CD8-positive, alpha-beta memory T cell (primary cell): ENCODE measurements around the gene ZNF593OS. TPM values are rescaled to one million over a fixed set of nuclear protein-coding genes. Genes with fewer than 3 reads are reported as not detected.

Experiments
- CTCF ChIA-PET: fragments of 350-600 bp; sonication (Branson Sonifier 250); formaldehyde crosslinking; loops from one replicate; lab custom pipeline; 2021; ENCODE audit warnings: antibody characterized with exemption; lab: Charles Lee
- POLR2A ChIA-PET: fragments of 350-600 bp; sonication (Branson Sonifier 250); formaldehyde crosslinking; loops from one replicate; lab custom pipeline; 2021; ENCODE audit warnings: antibody characterized with exemption; lab: Charles Lee
- DNase-seq, 5 donors: peaks; one replicate each; pipeline versions ENCODE4 v3.0.0 to v3.0.0-alpha.2; 2020 to 2022; ENCODE audit warnings: mixed read lengths in 1 of 5
- H3K27ac ChIP-seq: one replicate; pipeline ENCODE4 v1.7.0; 2013; ENCODE audit warnings: low read depth, mild to moderate bottlenecking, low read length, moderate library complexity
- H3K27me3 ChIP-seq: 2 replicates; pipeline ENCODE4 v1.7.0; 2013; ENCODE audit warnings: low read length, mild to moderate bottlenecking; ENCODE audit not compliant: insufficient read depth, poor library complexity, severe bottlenecking
- H3K36me3 ChIP-seq: 2 replicates; pipeline ENCODE4 v1.7.0; 2013; ENCODE audit warnings: mild to moderate bottlenecking, low read length, moderate library complexity; ENCODE audit not compliant: insufficient read depth
- H3K4me1 ChIP-seq: 2 replicates; pipeline ENCODE4 v1.7.0; 2013; ENCODE audit warnings: mild to moderate bottlenecking, low read length, moderate library complexity; ENCODE audit not compliant: insufficient read depth
- H3K4me3 ChIP-seq: 2 replicates; pipeline ENCODE4 v1.7.0; 2013; ENCODE audit warnings: mild to moderate bottlenecking, low read length
- H3K9me3 ChIP-seq: 2 replicates; pipeline ENCODE4 v1.7.0; 2013; ENCODE audit warnings: mild to moderate bottlenecking, low read length
- H3K27ac Mint-ChIP-seq, 8 donors: one replicate each; pipeline ENCODE4 v1.8.0; 2020 to 2021; ENCODE audit warnings: mixed read lengths in 8 of 8, mild to moderate bottlenecking in 6 of 8, inconsistent platforms in 3 of 8, moderate library complexity in 3 of 8
- H3K27me3 Mint-ChIP-seq, 2 donors: one replicate each; pipeline ENCODE4 v1.8.0; 2020 to 2021; ENCODE audit warnings: mixed read lengths in 2 of 2, mild to moderate bottlenecking in 1 of 2, moderate library complexity in 1 of 2
- H3K36me3 Mint-ChIP-seq, 3 donors: one replicate each; pipeline ENCODE4 v1.8.0; 2020 to 2021; ENCODE audit warnings: mixed read lengths in 3 of 3, inconsistent platforms in 1 of 3, mild to moderate bottlenecking in 1 of 3
- H3K4me1 Mint-ChIP-seq, 3 donors: one replicate each; pipeline ENCODE4 v1.8.0; 2020 to 2021; ENCODE audit warnings: mixed read lengths in 3 of 3, inconsistent platforms in 1 of 3, mild to moderate bottlenecking in 1 of 3
- H3K4me3 Mint-ChIP-seq, 7 donors: one replicate each; pipeline ENCODE4 v1.8.0; 2020 to 2021; ENCODE audit warnings: mixed read lengths in 7 of 7, mild to moderate bottlenecking in 6 of 7, moderate library complexity in 4 of 7, inconsistent platforms in 2 of 7
- H3K9me3 Mint-ChIP-seq, 5 donors: one replicate each; pipeline ENCODE4 v1.8.0; 2020 to 2022; ENCODE audit warnings: mixed read lengths in 5 of 5, mild to moderate bottlenecking in 3 of 5, moderate library complexity in 2 of 5, inconsistent platforms in 1 of 5
- polyA plus RNA-seq: library from polyadenylated mRNA; unstranded; fragments of 300-500 nt; fragmentation: Illumina TruSeq; gene quantifications from one replicate; pipeline ENCODE4 v1.2.3, GENCODE V29; 2021
- total RNA-seq, 2 experiments: library from RNA; stranded (reverse); gene quantifications; one replicate each; pipeline ENCODE4 v1.2.3, GENCODE V29; 2021

ZNF593OS gene
- total and polyA plus RNA-seq, 3 experiments from 2014 or later: 0.85 TPM; not detected in 2

DNA sequence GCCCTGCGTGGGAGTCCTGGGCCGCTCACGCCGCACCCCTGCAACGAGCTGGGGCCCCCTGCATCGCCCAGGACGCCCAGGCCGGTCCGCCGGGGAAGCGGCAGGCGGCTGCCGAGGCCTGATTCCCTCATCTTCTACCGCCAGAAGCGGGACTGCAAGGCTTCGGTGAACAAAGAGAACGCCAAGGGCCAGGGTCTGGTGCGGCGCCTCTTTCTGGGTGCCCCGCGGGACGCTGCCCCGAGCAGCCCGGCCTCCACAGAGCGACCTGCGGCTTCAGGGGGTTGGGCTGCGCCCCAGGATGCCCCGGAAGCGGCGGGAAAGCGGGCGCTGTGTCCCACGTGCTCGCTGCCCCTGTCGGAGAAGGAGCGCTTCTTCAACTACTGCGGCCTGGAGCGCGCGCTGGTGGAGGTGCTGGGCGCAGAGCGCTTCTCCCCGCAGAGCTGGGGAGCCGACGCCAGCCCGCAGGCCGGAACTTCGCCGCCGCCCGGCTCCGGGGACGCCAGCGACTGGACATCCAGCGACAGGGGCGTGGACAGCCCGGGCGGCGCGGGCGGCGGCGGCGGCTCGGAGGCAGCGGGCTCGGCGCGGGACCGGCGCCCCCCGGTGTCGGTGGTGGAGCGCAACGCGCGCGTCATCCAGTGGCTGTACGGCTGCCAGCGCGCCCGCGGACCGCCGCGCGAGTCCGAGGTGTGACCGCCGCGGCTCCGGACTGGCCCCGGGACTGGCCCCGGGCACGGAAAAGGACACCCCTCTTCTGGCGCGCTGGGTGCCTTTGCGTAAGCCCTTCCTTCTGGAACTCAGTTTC is 10.0 kb downstream of the ZNF593OS start:
- no peaks in the 10 kb centered on the region for H3K9me3 ChIP-seq
- peaks cover 16% of the 10 kb centered on the region for H3K4me1 ChIP-seq
- Mint-ChIP-seq H3K36me3 (no peaks in the 10 kb centered on the region), H3K27ac (no peak overlapping the region), H3K27me3 (peaks cover 43 to 46% of the 10 kb centered on the region in 2 donors), H3K4me3 (peak overlapping the region in 3 of 7 donors; percentile 43 to 62 (median 44)), H3K9me3 (peaks cover 0 to 4% (median 0%) of the 10 kb centered on the region in 5 donors), H3K4me1 (peaks cover 11 to 23% (median 13%) of the 10 kb centered on the region in 3 donors)
- ChIA-PET POLR2A (no interaction called here), CTCF (interaction anchor here (1.0 kb wide), 1 partner anchor 266 kb away, joined by 4 read pairs; no protein-coding TSS in a partner anchor)
- DNase-seq: peak in 2 of 5 donors; percentile 35 to 57
- peaks cover 13% of the 10 kb centered on the region for H3K27me3 ChIP-seq
- peak overlapping the region; percentile 16 for H3K27ac ChIP-seq
- no peaks in the 10 kb centered on the region for H3K36me3 ChIP-seq
- peak overlapping the region; percentile 26 for H3K4me3 ChIP-seq

DNA sequence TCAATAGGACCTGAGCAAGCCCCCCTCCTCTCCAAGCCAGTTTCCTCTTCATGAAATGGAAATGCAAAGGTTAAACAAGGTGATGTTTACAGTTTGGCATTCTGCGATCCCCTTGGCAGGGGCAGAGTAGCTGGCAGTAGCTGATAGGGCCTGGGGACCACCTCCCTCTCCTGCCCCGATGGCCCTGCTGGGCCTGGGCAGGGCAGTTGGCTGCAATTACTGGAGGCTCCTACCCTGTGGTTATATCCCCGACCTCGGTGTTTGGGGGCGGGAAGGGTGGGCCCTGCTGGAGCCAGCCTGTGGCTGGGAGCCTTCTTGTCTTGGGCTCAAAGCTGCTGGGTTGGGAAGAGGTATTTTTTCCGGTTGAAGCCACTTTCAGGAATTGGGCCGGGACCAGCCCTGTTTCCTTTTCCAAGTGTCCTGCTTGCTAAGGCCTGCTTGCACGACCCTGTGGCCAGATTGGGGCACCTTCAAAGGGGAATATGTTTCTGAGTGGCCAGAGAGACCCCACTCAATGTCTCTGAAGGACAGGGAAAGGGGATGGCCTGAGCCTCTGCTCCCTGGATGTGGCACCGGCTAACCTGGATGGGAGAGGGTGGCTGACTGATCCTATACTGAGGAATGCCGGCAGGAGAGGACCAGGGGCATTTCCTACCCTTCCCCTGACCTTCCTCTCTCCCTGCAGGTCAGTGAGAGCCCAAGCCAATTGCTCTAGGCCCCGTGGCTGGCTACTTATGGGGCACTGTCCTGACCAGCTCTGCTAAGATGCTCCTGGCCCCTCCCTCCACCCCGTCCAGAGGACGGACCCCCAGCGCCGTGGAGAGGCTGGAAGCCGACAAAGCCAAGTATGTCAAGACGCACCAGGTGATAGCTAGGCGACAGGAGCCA is 10.9 kb downstream of the ZNF593OS start:
- Mint-ChIP-seq H3K36me3 (no peaks in the 10 kb centered on the region), H3K9me3 (peaks cover 0 to 4% (median 0%) of the 10 kb centered on the region in 5 donors), H3K4me1 (peaks cover 8 to 22% (median 10%) of the 10 kb centered on the region in 3 donors), H3K4me3 (peak overlapping the region in 1 of 7 donors; percentile 28), H3K27me3 (peaks cover 43 to 50% of the 10 kb centered on the region in 2 donors), H3K27ac (no peak overlapping the region)
- DNase-seq: peak in 1 of 5 donors; percentile 31
- no peak overlapping the region for H3K4me3 ChIP-seq
- H3K9me3 ChIP-seq: no peaks in the 10 kb centered on the region
- peaks cover 16% of the 10 kb centered on the region for H3K4me1 ChIP-seq
- H3K36me3 ChIP-seq: no peaks in the 10 kb centered on the region
- H3K27ac ChIP-seq: peak overlapping the region; percentile 16
- CTCF ChIA-PET: interaction anchor here (0.6 kb wide), 1 partner anchor 57 kb away, joined by 3 read pairs; no protein-coding TSS in a partner anchor
- POLR2A ChIA-PET: no interaction called here
- peaks cover 18% of the 10 kb centered on the region for H3K27me3 ChIP-seq

- H3K36me3 ChIP-seq: no peaks in the 10 kb centered on the region
- no peak overlapping the region for H3K27ac ChIP-seq
- H3K4me3 ChIP-seq: no peak overlapping the region
- H3K27me3 ChIP-seq: peaks cover 18% of the 10 kb centered on the region
- Mint-ChIP-seq H3K4me1 (peaks cover 8 to 20% (median 10%) of the 10 kb centered on the region in 3 donors), H3K36me3 (no peaks in the 10 kb centered on the region), H3K9me3 (peaks cover 0 to 4% (median 0%) of the 10 kb centered on the region in 5 donors), H3K4me3 (no peak overlapping the region), H3K27ac (no peak overlapping the region), H3K27me3 (peaks cover 45 to 58% of the 10 kb centered on the region in 2 donors)
- H3K4me1 ChIP-seq: peaks cover 15% of the 10 kb centered on the region
- POLR2A ChIA-PET: no interaction called here
- DNase-seq: peak in 1 of 5 donors; percentile 14
- CTCF ChIA-PET: no interaction called here
- no peaks in the 10 kb centered on the region for H3K9me3 ChIP-seq
Observed at GRCh38 chr1:26159743-26160039, 11.9 kb downstream of the ZNF593OS start.

DNA sequence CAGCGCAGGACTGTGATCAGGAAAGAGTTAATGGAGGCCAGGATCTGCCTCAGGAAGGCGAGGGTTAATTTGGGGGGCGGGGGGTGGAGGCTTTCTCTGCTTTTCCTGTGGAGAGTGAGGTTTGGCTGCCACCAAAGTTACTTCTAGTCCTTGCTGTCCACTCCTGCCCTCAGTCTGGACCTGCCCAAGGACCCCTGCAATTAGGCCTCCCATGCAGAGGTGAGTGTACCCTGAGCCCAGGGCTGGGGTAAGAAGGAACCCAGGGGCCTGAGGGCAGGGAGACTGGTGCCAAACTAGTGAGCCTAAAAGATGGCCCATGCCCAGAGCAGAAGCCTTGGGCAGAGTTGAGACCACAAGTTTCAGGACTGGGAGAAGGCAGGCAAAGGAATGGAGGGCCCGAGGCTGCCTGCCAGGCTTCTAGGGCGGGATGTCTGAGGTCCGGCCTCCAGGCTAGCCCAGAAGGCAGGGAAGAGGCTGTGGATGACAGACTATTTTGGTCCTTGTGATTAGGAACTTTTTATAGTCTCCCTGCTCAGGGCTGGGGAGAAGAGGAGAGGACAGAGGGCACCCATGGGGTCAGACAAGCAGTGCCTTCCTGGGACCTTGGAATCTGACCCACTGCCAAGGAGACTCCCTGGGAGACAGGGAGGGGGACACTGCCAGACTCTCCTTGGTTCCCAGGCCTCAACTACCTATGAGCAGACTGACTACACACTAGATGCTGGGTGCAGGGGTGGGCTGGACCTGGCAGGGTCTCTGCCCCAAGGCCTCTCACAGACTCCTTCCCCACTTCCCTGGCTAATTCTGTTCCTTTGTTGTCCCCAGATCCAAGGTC is 12.5 kb downstream of the ZNF593OS start, which contains the start of gene FAM110D:
TSS of gene FAM110D (plus strand) at position 172 of the 835 bp plus-strand sequence. CDS start 2,213 bp downstream, outside the sequence.
- no peak within 1 kb of the TSS for H3K4me3 Mint-ChIP-seq
- Histone ChIP-seq H3K9me3 (no peaks in the 10 kb centered on the region), H3K27me3 (peaks cover 18% of the 10 kb centered on the region), H3K27ac (no peak within 1 kb of the TSS), H3K4me1 (peaks cover 11% of the 10 kb centered on the region), H3K4me3 (no peak within 1 kb of the TSS), H3K36me3 (no peaks in the 10 kb centered on the region)
- peaks cover 8 to 17% (median 10%) of the 10 kb centered on the region in 3 donors for H3K4me1 Mint-ChIP-seq
- no peaks in the 10 kb centered on the region for H3K36me3 Mint-ChIP-seq
- peaks cover 45 to 60% of the 10 kb centered on the region in 2 donors for H3K27me3 Mint-ChIP-seq
- ChIA-PET CTCF (no interaction called here), POLR2A (no interaction called here)
- peaks cover 0 to 4% (median 0%) of the 10 kb centered on the region in 5 donors for H3K9me3 Mint-ChIP-seq
- DNase-seq: no peak
- no peak within 1 kb of the TSS for H3K27ac Mint-ChIP-seq

- POLR2A ChIA-PET: interaction anchor here (0.6 kb wide), 1 partner anchor 115 kb away, joined by 5 read pairs; no protein-coding TSS in a partner anchor
- CTCF ChIA-PET: interaction anchor here (0.9 to 1.5 kb wide), 2 partner anchors 11 to 76 kb away, joined by 3 to 7 read pairs; partner anchors contain the start of genes C1orf232, CEP85 and ZNF593
- H3K27me3 Mint-ChIP-seq: peaks cover 40 to 62% of the 10 kb centered on the region in 2 donors
Observed at GRCh38 chr1:26158271-26158907, 13.2 kb downstream of the ZNF593OS start.

DNA sequence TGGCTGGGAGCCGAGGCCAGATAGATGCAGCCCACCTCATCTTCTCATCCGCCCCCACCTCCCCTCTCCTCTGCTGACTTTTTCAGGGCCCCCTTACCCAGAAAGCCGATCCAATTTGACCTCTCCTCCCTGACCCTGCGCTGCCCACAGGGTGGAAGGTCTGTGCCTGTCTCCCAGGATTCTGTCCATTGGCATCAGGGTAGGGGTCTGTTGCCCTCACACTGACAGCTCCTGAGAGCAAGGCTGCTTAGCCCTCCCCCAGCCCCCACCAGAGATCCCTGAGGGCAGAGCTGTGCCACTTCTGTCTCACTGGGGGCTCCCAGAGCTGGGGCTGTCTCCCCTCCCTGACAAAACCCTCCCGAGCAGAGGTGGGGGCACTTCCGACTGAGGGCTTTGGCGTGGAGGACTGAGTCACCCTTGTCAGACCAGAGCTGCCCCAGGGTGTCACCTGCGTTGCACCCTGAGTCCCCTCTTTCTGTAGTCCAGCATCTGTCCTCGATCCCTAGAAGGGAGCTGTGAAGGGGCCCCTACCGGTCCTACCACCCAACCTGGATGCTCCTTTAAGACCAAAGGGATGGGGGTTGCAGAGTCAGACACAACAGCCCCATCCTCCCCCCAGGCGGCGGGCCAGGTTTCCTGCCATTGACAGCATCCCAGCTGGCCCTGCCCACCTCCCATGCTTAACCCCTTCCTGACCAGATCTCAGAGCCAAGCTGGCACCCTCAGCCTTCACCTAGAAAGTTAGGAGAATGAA is 15.2 kb downstream of the ZNF593OS start:
- ChIA-PET POLR2A (no interaction called here), CTCF (interaction anchor here (0.9 to 3.0 kb wide), 6 partner anchors 12 to 120 kb away, joined by 3 to 18 read pairs (median 3); partner anchors contain the start of genes C1orf232 and ZNF593)
- H3K9me3 ChIP-seq: no peaks in the 10 kb centered on the region
- H3K9me3 Mint-ChIP-seq: peaks cover 0 to 4% (median 0%) of the 10 kb centered on the region in 5 donors
- H3K4me1 Mint-ChIP-seq: peaks cover 0 to 6% (median 1%) of the 10 kb centered on the region in 3 donors
- no peak overlapping the region for H3K4me3 ChIP-seq
- no peaks in the 10 kb centered on the region for H3K4me1 ChIP-seq
- H3K4me3 Mint-ChIP-seq: no peak overlapping the region
- H3K27ac Mint-ChIP-seq: peak overlapping the region in 1 of 8 donors; percentile 50
- no peak overlapping the region for H3K27ac ChIP-seq
- DNase-seq: no peak
- H3K36me3 ChIP-seq: no peaks in the 10 kb centered on the region
- peaks cover 10% of the 10 kb centered on the region for H3K27me3 ChIP-seq
- H3K27me3 Mint-ChIP-seq: peaks cover 37 to 59% of the 10 kb centered on the region in 2 donors
- H3K36me3 Mint-ChIP-seq: no peaks in the 10 kb centered on the region

More at GRCh38 chr1:26158271-26158907, 13.2 kb downstream of the ZNF593OS start:
- no peak overlapping the region for H3K27ac ChIP-seq
- H3K9me3 Mint-ChIP-seq: peaks cover 0 to 4% (median 0%) of the 10 kb centered on the region in 5 donors
- H3K4me3 ChIP-seq: no peak overlapping the region
- no peak overlapping the region for H3K4me3 Mint-ChIP-seq
- no peak overlapping the region for H3K27ac Mint-ChIP-seq
- H3K4me1 Mint-ChIP-seq: peaks cover 5 to 12% (median 5%) of the 10 kb centered on the region in 3 donors
- no peaks in the 10 kb centered on the region for H3K36me3 ChIP-seq
- H3K36me3 Mint-ChIP-seq: no peaks in the 10 kb centered on the region
- H3K4me1 ChIP-seq: peaks cover 5% of the 10 kb centered on the region
- H3K27me3 ChIP-seq: peaks cover 18% of the 10 kb centered on the region
- no peak for DNase-seq
- no peaks in the 10 kb centered on the region for H3K9me3 ChIP-seq
